Neural cell (in vitro differentiated cells): ENCODE data around the gene GMPPA.

Source experiments
- EP300 ChIP-seq: fragments of 450-650 bp; conservative IDR thresholded peaks from 2 replicates; pipeline ENCODE4 v1.6.1; 2014; ENCODE audit warnings: antibody characterized with exemption, mild to moderate bottlenecking, moderate library complexity; ENCODE audit not compliant: poor library complexity, severe bottlenecking
- POLR2AphosphoS5 ChIP-seq: IDR thresholded peaks from 2 replicates; pipeline ENCODE4 v1.6.1; 2012
- RAD21 ChIP-seq: fragments of 450-650 bp; conservative IDR thresholded peaks from 2 replicates; pipeline ENCODE4 v1.6.1; 2014; ENCODE audit warnings: antibody characterized with exemption, mild to moderate bottlenecking, moderate library complexity
- TF ChIP-seq, protein P1 (sequence below): fragments of 450-650 bp; IDR thresholded peaks from 2 replicates; pipeline ENCODE4 v1.5.1; 2014; ENCODE audit warnings: antibody characterized with exemption, mild to moderate bottlenecking, moderate library complexity; ENCODE audit not compliant: poor library complexity, severe bottlenecking

DNA sequence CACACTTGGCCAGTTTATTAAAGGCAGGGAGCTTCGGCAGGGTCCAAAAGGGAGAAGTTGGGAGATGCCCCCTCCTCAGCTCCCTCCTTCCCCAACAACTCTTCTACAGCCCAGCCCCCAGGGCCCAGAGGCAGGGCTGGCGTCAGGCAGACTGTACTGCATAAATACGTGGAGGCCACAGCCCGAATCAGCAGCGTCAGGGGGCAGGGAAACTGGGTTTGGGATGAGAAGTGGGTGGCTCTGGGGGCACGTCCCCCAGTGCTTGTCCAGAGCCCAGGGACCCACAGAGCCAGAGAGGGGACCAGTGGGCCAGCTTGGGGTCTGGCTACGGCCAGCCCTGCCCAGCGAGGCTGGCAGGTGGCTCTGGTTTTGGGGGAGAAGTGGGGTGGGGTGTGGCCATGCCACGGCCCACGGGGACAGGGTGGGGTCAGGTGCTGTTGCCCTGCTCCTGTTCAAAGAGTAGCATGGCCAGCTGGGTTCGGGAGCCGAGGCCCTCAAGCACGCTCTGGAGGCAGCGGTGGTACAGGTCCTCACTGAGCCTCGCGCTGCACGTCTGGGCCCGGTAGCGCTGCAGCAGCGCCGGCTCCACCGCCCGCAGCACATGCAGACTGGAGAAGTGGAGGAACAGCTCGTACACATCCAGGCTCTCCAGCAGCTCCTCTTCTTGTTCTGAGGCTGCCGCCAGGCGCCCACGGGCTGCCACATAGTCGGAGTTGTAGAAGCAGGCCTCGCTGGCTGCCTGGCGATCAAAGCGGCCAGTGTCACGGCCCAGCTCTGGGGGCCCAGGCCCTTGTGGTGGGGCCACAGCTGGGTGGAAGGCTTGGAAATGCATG lies 40.5 kb downstream of the GMPPA start:
- TF ChIP-seq, protein P1, sequence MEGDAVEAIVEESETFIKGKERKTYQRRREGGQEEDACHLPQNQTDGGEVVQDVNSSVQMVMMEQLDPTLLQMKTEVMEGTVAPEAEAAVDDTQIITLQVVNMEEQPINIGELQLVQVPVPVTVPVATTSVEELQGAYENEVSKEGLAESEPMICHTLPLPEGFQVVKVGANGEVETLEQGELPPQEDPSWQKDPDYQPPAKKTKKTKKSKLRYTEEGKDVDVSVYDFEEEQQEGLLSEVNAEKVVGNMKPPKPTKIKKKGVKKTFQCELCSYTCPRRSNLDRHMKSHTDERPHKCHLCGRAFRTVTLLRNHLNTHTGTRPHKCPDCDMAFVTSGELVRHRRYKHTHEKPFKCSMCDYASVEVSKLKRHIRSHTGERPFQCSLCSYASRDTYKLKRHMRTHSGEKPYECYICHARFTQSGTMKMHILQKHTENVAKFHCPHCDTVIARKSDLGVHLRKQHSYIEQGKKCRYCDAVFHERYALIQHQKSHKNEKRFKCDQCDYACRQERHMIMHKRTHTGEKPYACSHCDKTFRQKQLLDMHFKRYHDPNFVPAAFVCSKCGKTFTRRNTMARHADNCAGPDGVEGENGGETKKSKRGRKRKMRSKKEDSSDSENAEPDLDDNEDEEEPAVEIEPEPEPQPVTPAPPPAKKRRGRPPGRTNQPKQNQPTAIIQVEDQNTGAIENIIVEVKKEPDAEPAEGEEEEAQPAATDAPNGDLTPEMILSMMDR = no peak
- TF ChIP-seq RAD21 (no peak), POLR2AphosphoS5 (no peak), EP300 (no peak)
